Liver (tissue), 9 donors: ENCODE results near the gene RHAG. TPM values are rescaled to one million over a fixed set of nuclear protein-coding genes. Genes with fewer than 3 reads are reported as not detected.

Experiments
- DNase-seq: peaks from one replicate; pipeline ENCODE4 v3.0.0-alpha.2; 2017; ENCODE audit warnings: low spot score
- H3K27ac ChIP-seq, 2 donors: one replicate each; pipeline ENCODE4 v1.7.0; 2013; ENCODE audit warnings: inconsistent platforms in 2 of 2, low read length in 2 of 2, control low read depth in 1 of 2, low read depth in 1 of 2, mild to moderate bottlenecking in 1 of 2
- H3K27me3 ChIP-seq, 4 donors: one replicate each; pipeline versions ENCODE4 v1.6.1 to v1.7.0; 2013; ENCODE audit warnings: low read length in 3 of 4, inconsistent platforms in 1 of 4, mild to moderate bottlenecking in 1 of 4, moderate library complexity in 1 of 4; ENCODE audit not compliant: control insufficient read depth in 4 of 4, insufficient read depth in 4 of 4
- H3K36me3 ChIP-seq, 4 donors: one replicate each; pipeline versions ENCODE4 v1.6.1 to v1.7.0; 2013; ENCODE audit warnings: low read length in 3 of 4, mild to moderate bottlenecking in 3 of 4, low read depth in 1 of 4, moderate library complexity in 1 of 4; ENCODE audit not compliant: control insufficient read depth in 4 of 4, insufficient read depth in 3 of 4
- H3K4me1 ChIP-seq, 4 donors: one replicate each; pipeline versions ENCODE4 v1.6.1 to v1.7.0; 2013; ENCODE audit warnings: low read length in 3 of 4, mild to moderate bottlenecking in 3 of 4, moderate library complexity in 1 of 4; ENCODE audit not compliant: control insufficient read depth in 4 of 4, insufficient read depth in 4 of 4
- H3K4me3 ChIP-seq, 3 donors: one replicate each; pipeline versions ENCODE4 v1.6.1 to v1.7.0; 2013; ENCODE audit warnings: low read length in 3 of 3, control low read depth in 1 of 3, low read depth in 1 of 3, mild to moderate bottlenecking in 1 of 3
- H3K9ac ChIP-seq, 2 donors: one replicate each; pipeline ENCODE4 v1.7.0; 2013; ENCODE audit warnings: low read length in 2 of 2, mild to moderate bottlenecking in 2 of 2, moderate library complexity in 2 of 2, control low read depth in 1 of 2, low read depth in 1 of 2
- H3K9me3 ChIP-seq, 4 donors: one replicate each; pipeline versions ENCODE4 v1.6.1 to v1.7.0; 2013; ENCODE audit warnings: low read length in 3 of 4; ENCODE audit not compliant: control insufficient read depth in 4 of 4
- EGR1 ChIP-seq, 2 donors: IDR thresholded peaks; 2 replicates each; pipeline ENCODE4 v1.6.1; 2016 to 2018; ENCODE audit warnings: antibody characterized with exemption in 2 of 2, low read depth in 2 of 2
- FOXA1 ChIP-seq: IDR thresholded peaks from 2 replicates; pipeline ENCODE4 v1.6.1; 2016; ENCODE audit warnings: antibody characterized with exemption
- GABPA ChIP-seq, 2 donors: IDR thresholded peaks in 1 of 2; conservative IDR thresholded peaks in 1 of 2; 2 replicates each; pipeline ENCODE4 v1.6.1; 2016; ENCODE audit warnings: antibody characterized with exemption in 2 of 2, mild to moderate bottlenecking in 1 of 2, moderate library complexity in 1 of 2
- HNF4A ChIP-seq, 2 donors: conservative IDR thresholded peaks; 2 replicates each; pipeline ENCODE4 v1.6.1; 2016; ENCODE audit warnings: antibody characterized with exemption in 2 of 2, mild to moderate bottlenecking in 2 of 2
- HNF4G ChIP-seq: IDR thresholded peaks from 2 replicates; pipeline ENCODE4 v1.6.1; 2016; ENCODE audit warnings: antibody characterized with exemption
- JUND ChIP-seq, 2 donors: IDR thresholded peaks; 2 replicates each; pipeline ENCODE4 v1.6.1; 2016; ENCODE audit warnings: antibody characterized with exemption in 2 of 2
- NR2F2 ChIP-seq: IDR thresholded peaks from 2 replicates; pipeline ENCODE4 v1.6.1; 2016; ENCODE audit warnings: antibody characterized with exemption
- RAD21 ChIP-seq, 2 donors: IDR thresholded peaks; 2 replicates each; pipeline ENCODE4 v1.6.1; 2016; ENCODE audit warnings: antibody characterized with exemption in 2 of 2, mild to moderate bottlenecking in 2 of 2
- RXRA ChIP-seq, 2 donors: IDR thresholded peaks; 2 replicates each; pipeline ENCODE4 v1.6.1; 2017 to 2018; ENCODE audit warnings: antibody characterized with exemption in 2 of 2, mild to moderate bottlenecking in 1 of 2
- SP1 ChIP-seq: IDR thresholded peaks from 2 replicates; pipeline ENCODE4 v1.6.1; 2018; ENCODE audit warnings: antibody characterized with exemption, mild to moderate bottlenecking
- TAF1 ChIP-seq: conservative IDR thresholded peaks from 2 replicates; pipeline ENCODE4 v1.6.1; 2016; ENCODE audit warnings: antibody characterized with exemption, mild to moderate bottlenecking
- YY1 ChIP-seq: IDR thresholded peaks from 2 replicates; pipeline ENCODE4 v1.6.1; 2016; ENCODE audit warnings: antibody characterized with exemption, mild to moderate bottlenecking
- WGBS: extraction: QIAGEN DNeasy Blood & Tissue Kit; methylation state at CpG from one replicate; pipeline ENCODE4 v1.1.7; 2013; 5-methylcytosine and 5-hydroxymethylcytosine counted together
- polyA plus RNA-seq, 2 donors: library from polyadenylated mRNA; stranded (reverse) in 1 of 2; unstranded in 1 of 2; fragments of 200-250 nt in 1 of 2; fragments of >200 nt in 1 of 2; fragmentation: Nextera tagmentation in 1 of 2; extraction: Ambion mirVana in 1 of 2; gene quantifications; one replicate each; pipeline versions ENCODE4 v1.2.1 to v1.2.3, GENCODE V29; 2013 to 2015
- total RNA-seq, 2 donors: library from RNA; depleted of rRNA; stranded (reverse); fragments of >200 nt; gene quantifications; one replicate each; pipeline ENCODE4 v1.2.3, GENCODE V29; 2014
- TF ChIP-seq, protein P1 (sequence below): IDR thresholded peaks from 2 replicates; pipeline ENCODE4 v1.6.1; 2016; ENCODE audit warnings: antibody characterized with exemption
- TF ChIP-seq, protein P2 (sequence below): IDR thresholded peaks from 2 replicates; pipeline ENCODE4 v1.6.1; 2016; ENCODE audit warnings: antibody characterized with exemption
- TF ChIP-seq, protein P3 (sequence below): IDR thresholded peaks from 2 replicates; pipeline ENCODE4 v1.6.1; 2016; ENCODE audit warnings: antibody characterized with exemption, mild to moderate bottlenecking
- TF ChIP-seq, protein P4 (sequence below): fragments of 150-350 bp; IDR thresholded peaks from 2 replicates; pipeline ENCODE4 v1.5.1; 2017; ENCODE audit warnings: improper control_type of control experiment, low read depth, low read length; ENCODE audit not compliant: missing input control
- TF ChIP-seq, protein P5 (sequence below): IDR thresholded peaks from 2 replicates; pipeline ENCODE4 v1.6.1; 2016; ENCODE audit warnings: antibody characterized with exemption
- donor health status: healthy.
- donor health status: healthy.
- donor health status: healthy.
- donor health status: healthy.
- donor health status: healthy.

The RHAG gene
- total and polyA plus RNA-seq, 4 donors: 0.07 to 345 TPM; not detected in 2

DNA sequence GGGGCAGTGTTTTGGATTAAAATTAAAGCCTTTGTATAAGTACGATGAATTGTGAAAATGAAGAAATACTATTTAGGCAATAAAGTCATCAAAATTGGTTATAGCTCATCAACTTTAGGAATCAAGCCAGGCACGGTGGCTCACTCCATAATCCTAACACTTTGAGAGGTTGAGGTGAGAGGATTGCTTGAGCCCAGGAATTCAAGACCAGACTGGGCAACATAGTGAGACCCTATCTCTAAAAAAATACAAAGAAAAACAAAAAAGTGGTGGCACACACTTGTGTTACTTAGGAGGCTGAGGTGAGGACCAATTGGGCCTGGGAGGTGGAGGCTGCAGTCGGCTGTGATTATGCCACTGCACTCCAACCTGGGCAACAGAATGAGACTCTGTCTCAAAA is 8.5 kb upstream of the RHAG start:
- Histone ChIP-seq H3K9me3 (no peaks in the 10 kb centered on the region), H3K27ac (no peak overlapping the region), H3K4me3 (no peak overlapping the region), H3K36me3 (no peaks in the 10 kb centered on the region), H3K27me3 (no peaks in the 10 kb centered on the region), H3K9ac (no peak overlapping the region), H3K4me1 (no peaks in the 10 kb centered on the region)
- WGBS: 78% methylated on average over 3 of the region's 3 CpGs
- no peak for TF ChIP-seq RAD21 (IDR thresholded peaks at IDR 0.05)
- TF ChIP-seq, protein P1, sequence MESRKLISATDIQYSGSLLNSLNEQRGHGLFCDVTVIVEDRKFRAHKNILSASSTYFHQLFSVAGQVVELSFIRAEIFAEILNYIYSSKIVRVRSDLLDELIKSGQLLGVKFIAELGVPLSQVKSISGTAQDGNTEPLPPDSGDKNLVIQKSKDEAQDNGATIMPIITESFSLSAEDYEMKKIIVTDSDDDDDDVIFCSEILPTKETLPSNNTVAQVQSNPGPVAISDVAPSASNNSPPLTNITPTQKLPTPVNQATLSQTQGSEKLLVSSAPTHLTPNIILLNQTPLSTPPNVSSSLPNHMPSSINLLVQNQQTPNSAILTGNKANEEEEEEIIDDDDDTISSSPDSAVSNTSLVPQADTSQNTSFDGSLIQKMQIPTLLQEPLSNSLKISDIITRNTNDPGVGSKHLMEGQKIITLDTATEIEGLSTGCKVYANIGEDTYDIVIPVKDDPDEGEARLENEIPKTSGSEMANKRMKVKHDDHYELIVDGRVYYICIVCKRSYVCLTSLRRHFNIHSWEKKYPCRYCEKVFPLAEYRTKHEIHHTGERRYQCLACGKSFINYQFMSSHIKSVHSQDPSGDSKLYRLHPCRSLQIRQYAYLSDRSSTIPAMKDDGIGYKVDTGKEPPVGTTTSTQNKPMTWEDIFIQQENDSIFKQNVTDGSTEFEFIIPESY: no peak
- TF ChIP-seq, protein P2, sequence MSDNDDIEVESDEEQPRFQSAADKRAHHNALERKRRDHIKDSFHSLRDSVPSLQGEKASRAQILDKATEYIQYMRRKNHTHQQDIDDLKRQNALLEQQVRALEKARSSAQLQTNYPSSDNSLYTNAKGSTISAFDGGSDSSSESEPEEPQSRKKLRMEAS: no peak
- TF ChIP-seq, protein P3, sequence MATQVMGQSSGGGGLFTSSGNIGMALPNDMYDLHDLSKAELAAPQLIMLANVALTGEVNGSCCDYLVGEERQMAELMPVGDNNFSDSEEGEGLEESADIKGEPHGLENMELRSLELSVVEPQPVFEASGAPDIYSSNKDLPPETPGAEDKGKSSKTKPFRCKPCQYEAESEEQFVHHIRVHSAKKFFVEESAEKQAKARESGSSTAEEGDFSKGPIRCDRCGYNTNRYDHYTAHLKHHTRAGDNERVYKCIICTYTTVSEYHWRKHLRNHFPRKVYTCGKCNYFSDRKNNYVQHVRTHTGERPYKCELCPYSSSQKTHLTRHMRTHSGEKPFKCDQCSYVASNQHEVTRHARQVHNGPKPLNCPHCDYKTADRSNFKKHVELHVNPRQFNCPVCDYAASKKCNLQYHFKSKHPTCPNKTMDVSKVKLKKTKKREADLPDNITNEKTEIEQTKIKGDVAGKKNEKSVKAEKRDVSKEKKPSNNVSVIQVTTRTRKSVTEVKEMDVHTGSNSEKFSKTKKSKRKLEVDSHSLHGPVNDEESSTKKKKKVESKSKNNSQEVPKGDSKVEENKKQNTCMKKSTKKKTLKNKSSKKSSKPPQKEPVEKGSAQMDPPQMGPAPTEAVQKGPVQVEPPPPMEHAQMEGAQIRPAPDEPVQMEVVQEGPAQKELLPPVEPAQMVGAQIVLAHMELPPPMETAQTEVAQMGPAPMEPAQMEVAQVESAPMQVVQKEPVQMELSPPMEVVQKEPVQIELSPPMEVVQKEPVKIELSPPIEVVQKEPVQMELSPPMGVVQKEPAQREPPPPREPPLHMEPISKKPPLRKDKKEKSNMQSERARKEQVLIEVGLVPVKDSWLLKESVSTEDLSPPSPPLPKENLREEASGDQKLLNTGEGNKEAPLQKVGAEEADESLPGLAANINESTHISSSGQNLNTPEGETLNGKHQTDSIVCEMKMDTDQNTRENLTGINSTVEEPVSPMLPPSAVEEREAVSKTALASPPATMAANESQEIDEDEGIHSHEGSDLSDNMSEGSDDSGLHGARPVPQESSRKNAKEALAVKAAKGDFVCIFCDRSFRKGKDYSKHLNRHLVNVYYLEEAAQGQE: no peak
- TF ChIP-seq JUND (IDR thresholded peaks at IDR 0.05): no peak
- no peak for TF ChIP-seq RXRA (IDR thresholded peaks at IDR 0.05)
- TF ChIP-seq, protein P4, sequence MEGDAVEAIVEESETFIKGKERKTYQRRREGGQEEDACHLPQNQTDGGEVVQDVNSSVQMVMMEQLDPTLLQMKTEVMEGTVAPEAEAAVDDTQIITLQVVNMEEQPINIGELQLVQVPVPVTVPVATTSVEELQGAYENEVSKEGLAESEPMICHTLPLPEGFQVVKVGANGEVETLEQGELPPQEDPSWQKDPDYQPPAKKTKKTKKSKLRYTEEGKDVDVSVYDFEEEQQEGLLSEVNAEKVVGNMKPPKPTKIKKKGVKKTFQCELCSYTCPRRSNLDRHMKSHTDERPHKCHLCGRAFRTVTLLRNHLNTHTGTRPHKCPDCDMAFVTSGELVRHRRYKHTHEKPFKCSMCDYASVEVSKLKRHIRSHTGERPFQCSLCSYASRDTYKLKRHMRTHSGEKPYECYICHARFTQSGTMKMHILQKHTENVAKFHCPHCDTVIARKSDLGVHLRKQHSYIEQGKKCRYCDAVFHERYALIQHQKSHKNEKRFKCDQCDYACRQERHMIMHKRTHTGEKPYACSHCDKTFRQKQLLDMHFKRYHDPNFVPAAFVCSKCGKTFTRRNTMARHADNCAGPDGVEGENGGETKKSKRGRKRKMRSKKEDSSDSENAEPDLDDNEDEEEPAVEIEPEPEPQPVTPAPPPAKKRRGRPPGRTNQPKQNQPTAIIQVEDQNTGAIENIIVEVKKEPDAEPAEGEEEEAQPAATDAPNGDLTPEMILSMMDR: no peak
- no peak for TF ChIP-seq GABPA (IDR thresholded peaks at IDR 0.05 in 1 of 2, conservative IDR thresholded peaks at IDR 0.05 in 1 of 2)
- no peak for TF ChIP-seq YY1
- TF ChIP-seq NR2F2: no peak
- no peak for DNase-seq

DNA sequence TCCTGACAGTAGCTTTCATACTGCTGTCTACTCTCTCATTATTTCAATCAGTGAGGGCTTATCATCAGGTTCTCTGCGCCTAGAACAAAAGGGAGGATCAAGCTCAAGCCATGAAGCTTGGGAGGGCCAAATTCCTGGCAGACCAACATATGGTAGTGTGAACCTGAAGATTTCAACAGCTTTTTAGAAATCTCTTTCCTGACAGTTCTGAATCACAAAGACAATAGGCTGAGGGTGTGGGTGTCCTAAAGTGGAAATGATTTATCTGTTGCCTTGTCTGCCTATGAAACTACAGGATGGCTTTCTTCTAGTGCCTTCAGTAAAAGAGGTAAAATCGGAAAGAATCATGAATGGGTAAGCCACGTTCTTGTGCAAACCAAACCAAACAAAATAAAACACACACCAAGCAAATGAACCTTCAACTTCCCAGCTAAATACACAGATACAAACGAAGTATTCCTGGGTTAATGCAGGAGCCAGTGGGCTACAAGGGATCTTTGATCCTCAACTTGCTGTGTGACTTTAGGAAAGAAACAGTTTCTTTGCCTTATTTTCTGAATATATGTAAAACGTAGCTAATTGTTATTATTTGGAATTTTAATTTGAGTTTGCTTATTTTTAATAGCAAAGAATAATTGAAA is 2.7 kb upstream of the RHAG start:
- no peak overlapping the region for H3K4me3 ChIP-seq
- no peaks in the 10 kb centered on the region for H3K36me3 ChIP-seq
- no peak overlapping the region for H3K27ac ChIP-seq
- no peaks in the 10 kb centered on the region for H3K4me1 ChIP-seq
- WGBS: 45% methylated on average over 5 of the region's 5 CpGs
- no peaks in the 10 kb centered on the region for H3K27me3 ChIP-seq
- no peak overlapping the region for H3K9ac ChIP-seq
- no peak for DNase-seq
- no peaks in the 10 kb centered on the region for H3K9me3 ChIP-seq
- TF ChIP-seq YY1 (no peak), FOXA1 (no peak), RAD21 (IDR thresholded peaks at IDR 0.05) (no peak), RXRA (IDR thresholded peaks at IDR 0.05) (no peak), SP1 (no peak), JUND (IDR thresholded peaks at IDR 0.05) (no peak), GABPA (IDR thresholded peaks at IDR 0.05 in 1 of 2, conservative IDR thresholded peaks at IDR 0.05 in 1 of 2) (no peak), EGR1 (IDR thresholded peaks at IDR 0.05; ENCODE audit: low read depth in 2 of 2) (no peak), HNF4G (no peak), HNF4A (conservative IDR thresholded peaks at IDR 0.05) (no peak), TAF1 (no peak), NR2F2 (no peak)
- TF ChIP-seq, protein P4: no peak
- TF ChIP-seq, protein P1: no peak
- TF ChIP-seq, protein P5, sequence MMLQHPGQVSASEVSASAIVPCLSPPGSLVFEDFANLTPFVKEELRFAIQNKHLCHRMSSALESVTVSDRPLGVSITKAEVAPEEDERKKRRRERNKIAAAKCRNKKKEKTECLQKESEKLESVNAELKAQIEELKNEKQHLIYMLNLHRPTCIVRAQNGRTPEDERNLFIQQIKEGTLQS: no peak
- TF ChIP-seq, protein P2: no peak
